Heart left ventricle (tissue), 16 donors: ENCODE measurements around the gene SERPINB6. TPM values are rescaled to one million over a fixed set of nuclear protein-coding genes. Genes with fewer than 3 reads are reported as not detected.

Source experiments
- ATAC-seq, 4 donors: fragments of 200-7000 bp; cut with Tn5 transposase; one replicate each; pipeline ENCODE4 v1.9.1; 2020 to 2022; ENCODE audit warnings: moderate library complexity in 4 of 4, mild to moderate bottlenecking in 3 of 4, moderate number of reproducible peaks in 1 of 4
- DNase-seq, 5 donors: peaks; one replicate each; pipeline ENCODE4 v3.0.0-alpha.2; 2020
- H3K27ac ChIP-seq, 12 donors: fragments of 200-600 bp; sonication (generic) in 4 of 12; one replicate each; pipeline versions ENCODE4 v1.5.0 to v1.8.0; 2016 to 2022; ENCODE audit warnings: mild to moderate bottlenecking in 2 of 12
- H3K27me3 ChIP-seq, 9 donors: fragments of 200-600 bp; sonication (generic) in 2 of 9; one replicate each; pipeline versions ENCODE4 v1.5.1 to v1.8.0; 2016 to 2022; ENCODE audit warnings: mild to moderate bottlenecking in 3 of 9
- H3K36me3 ChIP-seq, 9 donors: fragments of 200-600 bp; sonication (generic) in 2 of 9; one replicate each; pipeline versions ENCODE4 v1.5.0 to v1.8.0; 2018 to 2022; ENCODE audit warnings: mild to moderate bottlenecking in 2 of 9
- H3K4me1 ChIP-seq, 12 donors: fragments of 200-600 bp; sonication (generic) in 4 of 12; one replicate each; pipeline versions ENCODE4 v1.5.0 to v1.8.0; 2016 to 2022; ENCODE audit warnings: mild to moderate bottlenecking in 3 of 12
- H3K4me3 ChIP-seq, 12 donors: fragments of 200-600 bp; sonication (generic) in 4 of 12; one replicate each; pipeline versions ENCODE4 v1.5.0 to v1.8.0; 2017 to 2022; ENCODE audit warnings: mild to moderate bottlenecking in 9 of 12, moderate library complexity in 4 of 12
- H3K9me3 ChIP-seq, 12 donors: fragments of 200-600 bp; sonication (generic) in 4 of 12; one replicate each; pipeline versions ENCODE4 v1.5.0 to v1.8.0; 2016 to 2022; ENCODE audit warnings: mild to moderate bottlenecking in 1 of 12
- CTCF ChIP-seq, 12 donors: fragments of 200-600 bp; sonication (generic) in 4 of 12; IDR thresholded peaks; one replicate each; pipeline versions ENCODE4 v1.5.0 to v1.8.0; 2018 to 2022; ENCODE audit warnings: antibody characterized with exemption in 12 of 12, mild to moderate bottlenecking in 5 of 12
- POLR2A ChIP-seq, 2 donors: fragments of 450-650 bp; IDR thresholded peaks; one replicate each; pipeline ENCODE4 v1.6.1; 2017; ENCODE audit warnings: antibody characterized with exemption in 2 of 2, mild to moderate bottlenecking in 2 of 2, moderate library complexity in 2 of 2
- WGBS, 4 donors: extraction: QIAGEN DNeasy Blood & Tissue Kit in 2 of 4; methylation state at CpG; one replicate each; pipeline versions ENCODE4 v1.1.5 to v1.1.7; 2013 to 2018; 5-methylcytosine and 5-hydroxymethylcytosine counted together
- intact Hi-C, 10 donors: fragments of 100-400 bp; cut with DNase I; formaldehyde crosslinking; loops; one replicate each; pipeline versions ENCODE4 v1.11.1 to v1.14.2; 2022
- polyA plus RNA-seq, 2 donors: library from polyadenylated mRNA; stranded (reverse); fragments of 200-250 nt; gene quantifications; one replicate each; pipeline ENCODE4 v1.2.3, GENCODE V29; 2013
- total RNA-seq, 9 donors: library from RNA; depleted of rRNA in 2 of 9; stranded (reverse); fragments of >200 nt in 2 of 9; fragmentation: NEBNext Ultra II Directional in 3 of 9; extraction: Animal tissue kit (Norgen Biotek cat#: 25700) in 3 of 9; gene quantifications; one replicate each; pipeline versions ENCODE4 v1.1.0 to v1.2.4, GENCODE V29; 2016 to 2023
- donor health status: ischemic (EF 13 %, LVEDD 7.1; RV severe dilation, severe dysfunction).
- donor health status: healthy with polysubstance abuse.
- donor health status: DM: no; HTN: yes; CAD: no.
- donor health status: DM: no; HTN: no; CAD: no.
- donor health status: ischemic (EF 25% LVEDD 6.9; RV normal size, moderate dysfunction).
- donor health status: ischemic (EF 25% LVEDD 5.7; RV mildly dilated, moderate dysfunction).
- donor health status: healthy.
- donor health status: DM: yes; HTN: yes; CAD: no.
- donor health status: ischemic (EF 35%, LVEDD 5.7; RV mildly dilated, moderate dysfunction).
- donor health status: nonischemic (EF 11% LVEDD 7.7; RV severe dilation, severe dysfunction).
- donor health status: DM: yes; HTN: yes; CAD: no.
- donor health status: PGD.
- donor health status: ischemic (EF 29% LVEDD 5.4; RV normal size, mild dysfunction).
- donor health status: nonischemic (EF 23%, LVEDD 6.1; RV moderate dilation, normal function).

Gene SERPINB6
- total and polyA plus RNA-seq, 11 donors: 146 to 246 (median 186) TPM

- Histone ChIP-seq H3K36me3 (no peaks in the 10 kb centered on the region), H3K4me1 (peaks cover 0 to 12% (median under 1%) of the 10 kb centered on the region in 12 donors), H3K4me3 (no peak overlapping the region), H3K27me3 (no peaks in the 10 kb centered on the region), H3K27ac (no peak overlapping the region), H3K9me3 (no peaks in the 10 kb centered on the region)
- WGBS, 4 donors: 91 to 96% (median 93%) methylated on average over 4 of the region's 4 CpGs
- intact Hi-C loops: loop anchor here in 2 of 10 donors (5.0 to 10.0 kb wide), 2 partner anchors 70 to 132 kb away; no protein-coding TSS in a partner anchor
- TF ChIP-seq POLR2A (IDR thresholded peaks at IDR 0.05): no peak
- no peak for TF ChIP-seq CTCF (IDR thresholded peaks at IDR 0.05)
- no peak for ATAC-seq
- no peak for DNase-seq
Observed at GRCh38 chr6:2917065-2917464, 54.3 kb downstream of the SERPINB6 start.

DNA sequence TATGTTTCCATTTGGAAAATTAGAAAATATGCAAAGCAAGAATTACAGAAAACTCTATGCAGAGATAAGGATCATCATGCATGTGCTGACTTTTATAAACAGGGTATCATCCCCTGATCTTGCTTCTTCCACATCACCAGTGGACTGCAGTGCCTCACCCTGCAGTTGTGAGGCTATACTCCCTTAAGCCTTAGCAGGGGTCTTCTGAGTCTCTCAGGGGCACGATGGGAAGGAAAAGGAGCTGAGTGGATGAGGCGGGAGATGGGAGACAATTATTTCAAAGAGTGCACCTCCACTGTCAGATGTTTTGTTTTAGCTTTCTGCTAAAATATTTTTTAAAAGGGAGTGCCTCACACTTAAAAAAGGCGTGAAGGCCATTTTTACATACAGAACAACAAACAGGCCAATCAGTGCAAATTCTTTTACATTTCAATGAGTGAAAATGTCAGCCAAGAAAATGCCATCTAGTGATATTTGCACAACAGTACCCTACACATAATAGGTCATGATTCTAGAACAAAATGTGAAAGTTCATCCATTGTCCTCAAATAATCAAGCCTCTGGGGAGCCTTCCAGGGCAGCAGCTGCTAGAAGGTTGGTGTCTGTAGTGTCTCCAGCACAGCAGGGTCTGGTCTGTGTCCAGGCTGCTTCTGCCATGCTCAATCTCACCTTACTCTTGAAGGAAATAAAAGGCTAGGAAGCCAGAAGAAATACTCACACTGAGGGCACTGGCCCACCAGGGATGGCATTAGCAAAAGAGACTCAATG is 55.0 kb downstream of the SERPINB6 start:
- no peak overlapping the region for H3K4me3 ChIP-seq
- no peaks in the 10 kb centered on the region for H3K27me3 ChIP-seq
- DNase-seq (no peak), ATAC-seq (no peak)
- intact Hi-C loops: loop anchor here in 2 of 10 donors (5.0 to 10.0 kb wide), 2 partner anchors 69 to 132 kb away; no protein-coding TSS in a partner anchor
- peaks cover 0 to 12% (median 0%) of the 10 kb centered on the region in 12 donors for H3K4me1 ChIP-seq
- no peak overlapping the region for H3K27ac ChIP-seq
- TF ChIP-seq CTCF (IDR thresholded peaks at IDR 0.05) (no peak), POLR2A (IDR thresholded peaks at IDR 0.05) (no peak)
- H3K9me3 ChIP-seq: no peaks in the 10 kb centered on the region
- H3K36me3 ChIP-seq: no peaks in the 10 kb centered on the region
- WGBS, 4 donors: 72 to 78% (median 75%) methylated on average over 3 of the region's 3 CpGs

GRCh38 chr6:2915150-2915549 is 56.2 kb downstream of the SERPINB6 start:
- Histone ChIP-seq H3K27me3 (no peaks in the 10 kb centered on the region), H3K9me3 (no peaks in the 10 kb centered on the region), H3K36me3 (no peaks in the 10 kb centered on the region), H3K27ac (no peak overlapping the region), H3K4me1 (peaks cover 0 to 12% (median 0%) of the 10 kb centered on the region in 12 donors), H3K4me3 (no peak overlapping the region)
- no peak for ATAC-seq
- no peak for TF ChIP-seq CTCF (IDR thresholded peaks at IDR 0.05)
- no peak for TF ChIP-seq POLR2A (IDR thresholded peaks at IDR 0.05)
- DNase-seq: no peak
- WGBS, 4 donors: 48 to 64% (median 57%) methylated on average over 3 of the region's 3 CpGs
- intact Hi-C loops: loop anchor here in 2 of 10 donors (5.0 to 10.0 kb wide), 2 partner anchors 68 to 130 kb away; no protein-coding TSS in a partner anchor

DNA sequence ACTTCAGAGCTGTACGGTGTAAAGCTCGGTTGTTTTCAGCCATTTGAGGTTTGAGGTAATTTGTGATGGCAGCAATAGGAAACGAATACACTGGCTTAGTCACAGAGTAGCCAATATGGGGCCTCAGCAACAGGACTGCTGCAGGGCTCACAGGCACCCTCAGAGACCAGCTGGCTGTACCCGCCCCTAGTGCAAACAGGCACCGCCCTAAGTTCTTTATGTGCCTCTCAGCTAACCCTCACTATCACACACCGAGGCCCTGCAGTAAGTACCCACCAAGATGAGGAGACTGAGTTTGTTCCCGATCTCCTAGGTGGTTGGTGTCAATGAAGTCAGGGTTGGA is 57.1 kb downstream of the SERPINB6 start:
- Histone ChIP-seq H3K27me3 (no peaks in the 10 kb centered on the region), H3K4me3 (no peak overlapping the region), H3K36me3 (no peaks in the 10 kb centered on the region), H3K4me1 (peaks cover 0 to 11% (median 0%) of the 10 kb centered on the region in 12 donors), H3K27ac (no peak overlapping the region), H3K9me3 (no peaks in the 10 kb centered on the region)
- ATAC-seq: no peak
- 76 to 93% (median 92%) methylated on average over 7 of the region's 7 CpGs for WGBS, 4 donors
- intact Hi-C loops: loop anchor here in 4 of 10 donors (5.0 to 10.0 kb wide), 2 partner anchors 67 to 129 kb away; no protein-coding TSS in a partner anchor
- DNase-seq: no peak
- no peak for TF ChIP-seq CTCF (IDR thresholded peaks at IDR 0.05)
- TF ChIP-seq POLR2A (IDR thresholded peaks at IDR 0.05): no peak
